ENCODE measurements around the gene RPS14.
A peak's percentile ranks its signal among the peaks of the same experiment; 100 is the strongest.

Gene RPS14

GRCh38 chr5:150413176-150413901 lies 36.2 kb downstream of the RPS14 start:
- no peak for DNase-seq (ENCODE audit: low spot score)

- DNase-seq (ENCODE audit: low spot score), result no peak
Measured at GRCh38 chr5:150412319-150413175, 37.0 kb downstream of the RPS14 start, which contains the start of gene CD74. TSS of gene CD74 (minus strand) at chr5:150412910. CDS start at chr5:150412749, 161 bp downstream.

GRCh38 chr5:150411245-150411979 lies 38.1 kb downstream of the RPS14 start:
- DNase-seq (ENCODE audit: low spot score), result no peak

GRCh38 chr5:150410524-150411244 lies 38.9 kb downstream of the RPS14 start:
- DNase-seq (ENCODE audit: low spot score), result peak; percentile 18

GRCh38 chr5:150409638-150410523 lies 39.7 kb downstream of the RPS14 start:
- DNase-seq (ENCODE audit: low spot score), result peak; percentile 33

- no peak for DNase-seq (ENCODE audit: low spot score)
Measured at GRCh38 chr5:150408231-150408943, 41.2 kb downstream of the RPS14 start.

- no peak for DNase-seq (ENCODE audit: low spot score)
Measured at GRCh38 chr5:150407096-150407720, 42.3 kb downstream of the RPS14 start.

- DNase-seq (ENCODE audit: low spot score), result no peak
Measured at GRCh38 chr5:150406723-150407095, 42.8 kb downstream of the RPS14 start.

GRCh38 chr5:150406103-150406722 lies 43.3 kb downstream of the RPS14 start:
- no peak for DNase-seq (ENCODE audit: low spot score)

GRCh38 chr5:150404941-150405816 lies 44.4 kb downstream of the RPS14 start:
- DNase-seq (ENCODE audit: low spot score), result no peak

- no peak for DNase-seq (ENCODE audit: low spot score)
Measured at GRCh38 chr5:150404535-150404934, 45.0 kb downstream of the RPS14 start.

GRCh38 chr5:150404121-150404520 lies 45.4 kb downstream of the RPS14 start:
- DNase-seq (ENCODE audit: low spot score), result no peak

- no peak for DNase-seq (ENCODE audit: low spot score)
Measured at GRCh38 chr5:150402901-150403342, 46.6 kb downstream of the RPS14 start.

GRCh38 chr5:150402229-150402773 lies 47.2 kb downstream of the RPS14 start:
- no peak for DNase-seq (ENCODE audit: low spot score)

GRCh38 chr5:150401376-150402228 lies 47.9 kb downstream of the RPS14 start:
- no peak for DNase-seq (ENCODE audit: low spot score)

- DNase-seq (ENCODE audit: low spot score), result no peak
Measured at GRCh38 chr5:150401076-150401375, 48.5 kb downstream of the RPS14 start.
